ENCODE measurements around the gene NFATC1. TPM values are rescaled to one million over a fixed set of nuclear protein-coding genes. Genes with fewer than 3 reads are reported as not detected.

NFATC1 gene
- total and polyA plus RNA-seq, 7 experiments from 2014 or later: 27.1 to 87.2 (median 53.4) TPM

DNA sequence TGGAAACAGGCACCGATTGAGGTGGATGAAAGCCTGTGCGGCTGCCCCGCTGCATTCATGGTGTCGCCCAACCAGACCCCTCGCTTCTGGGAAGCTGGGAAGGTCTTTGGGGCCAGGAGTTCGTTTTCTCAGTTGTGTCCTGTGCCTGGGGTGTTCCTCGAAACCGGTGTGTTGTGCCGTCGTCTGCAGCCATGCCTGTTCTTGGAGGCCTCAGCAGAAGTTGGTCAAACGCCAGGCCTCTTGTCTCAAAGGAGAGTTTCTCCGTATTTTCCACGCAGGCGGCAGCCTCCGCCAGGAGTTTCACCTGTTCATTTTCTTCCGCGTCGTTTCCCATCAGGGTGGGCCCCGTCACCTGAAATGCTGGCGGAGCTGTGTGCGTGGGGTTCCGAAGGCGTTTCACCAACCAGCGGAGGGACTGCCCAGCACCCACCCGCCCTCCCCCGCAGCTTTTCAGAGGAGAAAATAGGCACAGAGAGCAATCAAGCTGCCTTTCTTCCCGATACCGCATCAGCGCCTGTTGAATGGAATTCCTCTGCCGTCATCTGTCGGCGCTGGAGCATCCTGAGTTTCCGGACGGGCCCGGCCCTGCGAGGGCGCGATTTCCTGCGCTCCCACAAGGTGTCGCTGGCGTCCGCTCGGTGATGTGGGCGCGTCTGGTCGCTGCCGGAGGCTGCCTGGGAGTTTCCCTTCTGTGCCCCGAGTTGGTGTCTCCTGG lies 17.0 kb upstream of the NFATC1 start:
- Histone ChIP-seq H3K4me3 (ENCODE audit: low read length) (no peak overlapping the region), H3K27me3 (ENCODE audit: control insufficient read depth in 2 of 2, insufficient read depth in 2 of 2, low read length in 2 of 2) (no peaks in the 10 kb centered on the region), H3K27ac (ENCODE audit: low read depth, low read length) (no peak overlapping the region), H3K4me1 (ENCODE audit: control insufficient read depth in 2 of 2, insufficient read depth in 2 of 2, low read length in 2 of 2) (peaks cover 6 to 7% of the 10 kb centered on the region in 2 donors), H3K36me3 (ENCODE audit: control insufficient read depth in 2 of 3, insufficient read depth in 3 of 3, low read length in 3 of 3) (peaks cover 0 to 39% (median 0%) of the 10 kb centered on the region in 3 experiments), H3K9me3 (ENCODE audit: control insufficient read depth in 2 of 3, low read length in 3 of 3) (no peaks in the 10 kb centered on the region)
- ChIA-PET POLR2A (interaction anchor here (1.5 kb wide), 1 partner anchor 19 kb away, joined by 3 read pairs; no protein-coding TSS in a partner anchor), CTCF (interaction anchor here (0.7 to 5.6 kb wide), 13 partner anchors 11 to 469 kb away, joined by 3 to 60 read pairs (median 5); no protein-coding TSS in a partner anchor)
- ATAC-seq (peak; percentile 95), DNase-seq (peak; percentile 67 to 87 (median 78))
- Mint-ChIP-seq H3K4me1 (peaks cover 4 to 9% (median 9%) of the 10 kb centered on the region in 7 donors), H3K27me3 (no peaks in the 10 kb centered on the region), H3K4me3 (peak overlapping the region in 2 of 10 donors; percentile 11 to 50), H3K36me3 (peaks cover 1 to 20% (median 5%) of the 10 kb centered on the region in 5 donors), H3K27ac (peak overlapping the region in 7 of 9 donors; percentile 18 to 77 (median 63)), H3K9me3 (peaks cover 0 to 1% (median 0%) of the 10 kb centered on the region in 11 donors)
- intact Hi-C loops (cut with micrococcal nuclease): loop anchor here (1.0 to 10.0 kb wide), 4 partner anchors 146 to 776 kb away; no protein-coding TSS in a partner anchor

DNA sequence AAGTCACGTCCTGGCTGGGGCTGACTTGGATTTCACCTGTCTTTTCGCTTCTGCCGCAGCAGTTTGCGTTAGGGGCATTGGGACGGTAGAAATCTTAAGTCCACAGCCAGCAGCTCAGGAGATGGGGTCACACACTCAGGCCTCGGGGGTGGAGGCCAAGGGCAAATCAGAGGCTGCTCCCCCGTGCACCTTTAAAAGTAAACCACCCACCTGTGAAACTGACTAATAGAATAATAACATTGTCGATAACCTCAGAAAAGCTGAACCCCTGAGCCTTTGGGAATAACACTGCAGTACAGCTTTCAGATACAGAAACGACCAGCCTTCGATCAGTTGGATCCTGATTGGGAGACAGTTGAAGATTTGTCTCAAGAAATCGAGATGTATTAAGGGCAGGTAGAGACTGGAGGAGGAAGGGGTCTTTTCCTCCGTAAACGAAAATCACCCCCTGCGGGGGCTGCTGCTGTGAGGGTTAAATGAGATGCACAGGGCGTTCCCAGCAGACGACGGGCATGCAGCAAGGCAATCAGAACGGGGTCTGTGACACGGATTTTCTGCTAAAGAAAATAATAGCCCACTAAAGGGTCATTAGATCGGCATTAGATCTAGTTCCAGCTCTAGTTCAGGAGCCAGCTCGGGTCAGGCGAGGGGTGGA lies 16.4 kb upstream of the NFATC1 start:
- peaks cover 0 to 1% (median 0%) of the 10 kb centered on the region in 11 donors for H3K9me3 Mint-ChIP-seq
- peak overlapping the region in 6 of 9 donors; percentile 60 to 76 (median 68) for H3K27ac Mint-ChIP-seq
- no peaks in the 10 kb centered on the region for H3K9me3 ChIP-seq (ENCODE audit: control insufficient read depth in 2 of 3, low read length in 3 of 3)
- no peaks in the 10 kb centered on the region for H3K27me3 ChIP-seq (ENCODE audit: control insufficient read depth in 2 of 2, insufficient read depth in 2 of 2, low read length in 2 of 2)
- intact Hi-C loops (cut with micrococcal nuclease): loop anchor here (1.0 to 10.0 kb wide), 4 partner anchors 145 to 775 kb away; no protein-coding TSS in a partner anchor
- peaks cover 0 to 34% (median 0%) of the 10 kb centered on the region in 3 experiments for H3K36me3 ChIP-seq (ENCODE audit: control insufficient read depth in 2 of 3, insufficient read depth in 3 of 3, low read length in 3 of 3)
- peaks cover 4 to 10% (median 9%) of the 10 kb centered on the region in 7 donors for H3K4me1 Mint-ChIP-seq
- ATAC-seq (no peak), DNase-seq (no peak)
- ChIA-PET POLR2A (interaction anchor here (0.8 kb wide), 1 partner anchor 808 kb away, joined by 3 read pairs; no protein-coding TSS in a partner anchor), CTCF (interaction anchor here (0.7 to 5.6 kb wide), 13 partner anchors 11 to 267 kb away, joined by 3 to 60 read pairs (median 6); no protein-coding TSS in a partner anchor)
- H3K4me3 Mint-ChIP-seq: peak overlapping the region in 2 of 10 donors; percentile 11 to 50
- peaks cover 1 to 17% (median 5%) of the 10 kb centered on the region in 5 donors for H3K36me3 Mint-ChIP-seq
- H3K27me3 Mint-ChIP-seq: no peaks in the 10 kb centered on the region
- peaks cover 6 to 7% of the 10 kb centered on the region in 2 donors for H3K4me1 ChIP-seq (ENCODE audit: control insufficient read depth in 2 of 2, insufficient read depth in 2 of 2, low read length in 2 of 2)
- no peak overlapping the region for H3K27ac ChIP-seq (ENCODE audit: low read depth, low read length)
- H3K4me3 ChIP-seq (ENCODE audit: low read length): no peak overlapping the region

DNA sequence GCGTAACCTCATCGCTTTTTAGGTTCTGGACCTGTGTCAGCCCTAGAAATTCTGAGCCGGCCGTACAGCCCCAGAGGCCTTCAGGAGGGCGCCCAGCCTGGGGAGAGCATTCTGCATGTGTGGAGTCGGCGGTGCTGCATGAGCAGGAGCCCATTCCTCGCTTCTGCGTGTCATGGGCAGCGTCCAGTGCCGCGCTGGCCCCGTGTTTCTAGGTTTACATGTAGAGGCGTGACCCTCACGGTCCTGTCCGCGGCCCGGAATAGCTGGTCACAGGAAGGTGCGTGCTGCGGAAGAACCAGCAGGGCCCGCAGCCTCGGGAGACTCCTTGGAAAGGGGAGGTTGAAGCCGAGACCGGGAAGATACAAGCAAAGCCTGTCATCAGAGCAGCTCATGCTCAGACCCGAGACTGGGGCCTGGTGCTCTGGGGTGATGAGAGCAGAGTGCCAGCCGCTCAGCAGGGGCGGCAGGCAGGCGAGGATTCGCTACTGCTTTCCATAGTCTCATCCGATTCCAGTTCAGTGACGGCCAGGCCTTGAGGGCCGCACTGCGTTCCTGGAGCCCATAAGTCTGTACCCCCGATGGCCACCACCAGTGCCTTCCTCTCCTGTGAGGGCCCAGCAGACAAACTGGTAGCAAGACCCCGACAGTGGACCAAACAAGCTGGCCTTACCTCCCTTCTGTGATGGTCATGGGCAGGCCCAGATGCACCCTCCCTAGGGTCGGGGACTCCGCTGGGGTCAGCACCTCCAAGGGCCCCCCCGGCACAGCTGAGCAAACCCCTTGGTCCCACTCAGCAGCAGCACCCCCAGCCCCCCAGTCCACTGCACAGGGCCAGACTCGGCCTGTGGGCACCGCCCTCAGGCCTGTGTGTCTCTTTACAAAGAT lies 15.6 kb upstream of the NFATC1 start:
- ChIA-PET POLR2A (interaction anchor here (0.8 kb wide), 1 partner anchor 807 kb away, joined by 3 read pairs; no protein-coding TSS in a partner anchor), CTCF (interaction anchor here (0.7 to 5.6 kb wide), 16 partner anchors 10 to 280 kb away, joined by 3 to 60 read pairs (median 6); no protein-coding TSS in a partner anchor)
- intact Hi-C loops (cut with micrococcal nuclease): loop anchor here (1.0 to 10.0 kb wide), 5 partner anchors 12 to 775 kb away; no protein-coding TSS in a partner anchor
- no peak overlapping the region for H3K4me3 Mint-ChIP-seq
- no peak for DNase-seq
- Histone ChIP-seq H3K36me3 (ENCODE audit: control insufficient read depth in 2 of 3, insufficient read depth in 3 of 3, low read length in 3 of 3) (peaks cover 0 to 26% (median 0%) of the 10 kb centered on the region in 3 experiments), H3K4me1 (ENCODE audit: control insufficient read depth in 2 of 2, insufficient read depth in 2 of 2, low read length in 2 of 2) (peaks cover 6 to 7% of the 10 kb centered on the region in 2 donors), H3K27me3 (ENCODE audit: control insufficient read depth in 2 of 2, insufficient read depth in 2 of 2, low read length in 2 of 2) (no peaks in the 10 kb centered on the region), H3K4me3 (ENCODE audit: low read length) (no peak overlapping the region), H3K9me3 (ENCODE audit: control insufficient read depth in 2 of 3, low read length in 3 of 3) (no peaks in the 10 kb centered on the region), H3K27ac (ENCODE audit: low read depth, low read length) (no peak overlapping the region)
- peaks cover 0 to 17% (median 3%) of the 10 kb centered on the region in 5 donors for H3K36me3 Mint-ChIP-seq
- H3K27me3 Mint-ChIP-seq: no peaks in the 10 kb centered on the region
- peak overlapping the region in 2 of 9 donors; percentile 18 to 74 for H3K27ac Mint-ChIP-seq
- no peak for ATAC-seq
- H3K4me1 Mint-ChIP-seq: peaks cover 4 to 12% (median 9%) of the 10 kb centered on the region in 7 donors
- H3K9me3 Mint-ChIP-seq: peaks cover 0 to 1% (median 0%) of the 10 kb centered on the region in 11 donors

GRCh38 chr18:79380816-79381806 lies 14.6 kb upstream of the NFATC1 start:
- ATAC-seq (peak; percentile 55), DNase-seq (peak in 8 of 9 donors; percentile 45 to 77 (median 54))
- Histone ChIP-seq H3K27ac (ENCODE audit: low read depth, low read length) (no peak overlapping the region), H3K4me1 (ENCODE audit: control insufficient read depth in 2 of 2, insufficient read depth in 2 of 2, low read length in 2 of 2) (peaks cover 6 to 7% of the 10 kb centered on the region in 2 donors), H3K4me3 (ENCODE audit: low read length) (no peak overlapping the region), H3K36me3 (ENCODE audit: control insufficient read depth in 2 of 3, insufficient read depth in 3 of 3, low read length in 3 of 3) (peaks cover 0 to 21% (median 0%) of the 10 kb centered on the region in 3 experiments), H3K9me3 (ENCODE audit: control insufficient read depth in 2 of 3, low read length in 3 of 3) (no peaks in the 10 kb centered on the region), H3K27me3 (ENCODE audit: control insufficient read depth in 2 of 2, insufficient read depth in 2 of 2, low read length in 2 of 2) (no peaks in the 10 kb centered on the region)
- peaks cover 0 to 1% (median 0%) of the 10 kb centered on the region in 11 donors for H3K9me3 Mint-ChIP-seq
- H3K4me1 Mint-ChIP-seq: peaks cover 4 to 12% (median 9%) of the 10 kb centered on the region in 7 donors
- POLR2A ChIA-PET: no interaction called here
- H3K27me3 Mint-ChIP-seq: no peaks in the 10 kb centered on the region
- H3K4me3 Mint-ChIP-seq: no peak overlapping the region
- intact Hi-C loops (cut with micrococcal nuclease): loop anchor here (1.0 kb wide), 2 partner anchors 11 to 13 kb away; no protein-coding TSS in a partner anchor
- peaks cover 0 to 10% (median 1%) of the 10 kb centered on the region in 5 donors for H3K36me3 Mint-ChIP-seq
- CTCF ChIA-PET: interaction anchor here (1.0 to 5.6 kb wide), 12 partner anchors 9 to 279 kb away, joined by 3 to 60 read pairs (median 5); no protein-coding TSS in a partner anchor
- peak overlapping the region in 2 of 9 donors; percentile 22 to 55 for H3K27ac Mint-ChIP-seq

- DNase-seq (no peak), ATAC-seq (no peak)
- Mint-ChIP-seq H3K27ac (peak overlapping the region in 1 of 9 donors; percentile 28), H3K4me3 (no peak overlapping the region), H3K36me3 (peaks cover 0 to 9% (median 1%) of the 10 kb centered on the region in 5 donors), H3K9me3 (peaks cover 0 to 1% (median 0%) of the 10 kb centered on the region in 11 donors), H3K4me1 (peaks cover 4 to 12% (median 9%) of the 10 kb centered on the region in 7 donors), H3K27me3 (no peaks in the 10 kb centered on the region)
- intact Hi-C loops (cut with micrococcal nuclease): loop anchor here in 1 of 2 donors (1.0 kb wide), 1 partner anchor 12 kb away; no protein-coding TSS in a partner anchor
- H3K27ac ChIP-seq (ENCODE audit: low read depth, low read length): no peak overlapping the region
- H3K4me3 ChIP-seq (ENCODE audit: low read length): no peak overlapping the region
- no peaks in the 10 kb centered on the region for H3K27me3 ChIP-seq (ENCODE audit: control insufficient read depth in 2 of 2, insufficient read depth in 2 of 2, low read length in 2 of 2)
- H3K36me3 ChIP-seq (ENCODE audit: control insufficient read depth in 2 of 3, insufficient read depth in 3 of 3, low read length in 3 of 3): peaks cover 0 to 20% (median 0%) of the 10 kb centered on the region in 3 experiments
- ChIA-PET POLR2A (no interaction called here), CTCF (interaction anchor here (1.0 to 5.6 kb wide), 8 partner anchors 8 to 263 kb away, joined by 3 to 60 read pairs (median 10); no protein-coding TSS in a partner anchor)
- peaks cover 6 to 7% of the 10 kb centered on the region in 2 donors for H3K4me1 ChIP-seq (ENCODE audit: control insufficient read depth in 2 of 2, insufficient read depth in 2 of 2, low read length in 2 of 2)
- H3K9me3 ChIP-seq (ENCODE audit: control insufficient read depth in 2 of 3, low read length in 3 of 3): no peaks in the 10 kb centered on the region
These were observed 13.9 kb upstream of the NFATC1 start for GRCh38 chr18:79381811-79382311.
